ENCODE data around the gene STOML1.

STOML1 gene

DNA sequence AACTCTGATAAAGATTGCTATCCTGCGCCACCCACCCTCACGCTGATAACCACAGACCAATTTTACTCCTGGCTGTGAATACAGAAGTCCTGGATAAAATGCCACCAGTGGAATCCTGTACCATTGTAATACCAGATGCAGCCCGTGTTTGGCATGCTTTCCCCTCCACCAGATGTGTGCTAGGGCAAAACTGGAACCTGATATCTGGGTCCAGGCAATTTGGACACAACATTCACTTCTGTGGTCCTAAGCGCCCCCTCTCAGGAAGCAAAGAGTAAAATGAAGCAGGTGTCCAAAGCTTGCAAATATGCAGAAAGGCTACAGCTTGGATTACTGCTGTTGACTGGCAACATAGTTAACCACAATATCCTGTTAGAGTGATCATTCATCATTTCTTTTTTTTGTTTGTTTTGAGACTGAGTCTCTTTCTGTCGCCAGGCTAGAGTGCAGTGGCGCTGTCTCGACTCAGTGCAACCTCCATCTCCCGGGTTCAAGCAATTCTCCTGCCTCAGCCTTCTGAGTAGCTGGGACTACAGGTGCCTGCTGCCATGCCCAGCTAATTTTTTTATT, 33.0 kb downstream of the STOML1 start:
- DNase-seq, result no peak

DNA sequence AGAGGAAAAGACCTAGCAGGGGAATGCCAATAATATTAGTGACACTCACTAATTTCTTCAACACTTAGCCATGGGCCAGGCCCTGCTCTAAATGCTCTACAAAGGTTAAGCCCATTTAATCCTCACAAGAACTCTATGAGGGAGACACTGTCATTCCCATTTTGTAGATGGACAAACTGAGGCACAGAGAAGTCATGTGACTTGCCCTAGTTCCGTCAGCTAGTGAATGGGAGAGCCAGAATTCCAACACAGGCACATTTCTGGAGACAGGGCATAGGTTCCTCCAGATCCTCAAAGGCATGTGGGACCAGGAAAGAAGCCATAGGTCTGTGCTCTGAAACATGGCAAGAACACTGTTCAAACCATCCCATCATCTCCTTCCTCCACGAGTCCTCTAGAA, 34.3 kb downstream of the STOML1 start:
- no peak for DNase-seq

GRCh38 chr15:73957276-73957675, 34.8 kb downstream of the STOML1 start:
- no peak for DNase-seq

- DNase-seq, result no peak
Observed at GRCh38 chr15:73956743-73957135, 35.4 kb downstream of the STOML1 start.

- no peak for DNase-seq
Observed at GRCh38 chr15:73955861-73956742, 36.0 kb downstream of the STOML1 start.

GRCh38 chr15:73955326-73955725, 36.8 kb downstream of the STOML1 start:
- no peak for DNase-seq

DNA sequence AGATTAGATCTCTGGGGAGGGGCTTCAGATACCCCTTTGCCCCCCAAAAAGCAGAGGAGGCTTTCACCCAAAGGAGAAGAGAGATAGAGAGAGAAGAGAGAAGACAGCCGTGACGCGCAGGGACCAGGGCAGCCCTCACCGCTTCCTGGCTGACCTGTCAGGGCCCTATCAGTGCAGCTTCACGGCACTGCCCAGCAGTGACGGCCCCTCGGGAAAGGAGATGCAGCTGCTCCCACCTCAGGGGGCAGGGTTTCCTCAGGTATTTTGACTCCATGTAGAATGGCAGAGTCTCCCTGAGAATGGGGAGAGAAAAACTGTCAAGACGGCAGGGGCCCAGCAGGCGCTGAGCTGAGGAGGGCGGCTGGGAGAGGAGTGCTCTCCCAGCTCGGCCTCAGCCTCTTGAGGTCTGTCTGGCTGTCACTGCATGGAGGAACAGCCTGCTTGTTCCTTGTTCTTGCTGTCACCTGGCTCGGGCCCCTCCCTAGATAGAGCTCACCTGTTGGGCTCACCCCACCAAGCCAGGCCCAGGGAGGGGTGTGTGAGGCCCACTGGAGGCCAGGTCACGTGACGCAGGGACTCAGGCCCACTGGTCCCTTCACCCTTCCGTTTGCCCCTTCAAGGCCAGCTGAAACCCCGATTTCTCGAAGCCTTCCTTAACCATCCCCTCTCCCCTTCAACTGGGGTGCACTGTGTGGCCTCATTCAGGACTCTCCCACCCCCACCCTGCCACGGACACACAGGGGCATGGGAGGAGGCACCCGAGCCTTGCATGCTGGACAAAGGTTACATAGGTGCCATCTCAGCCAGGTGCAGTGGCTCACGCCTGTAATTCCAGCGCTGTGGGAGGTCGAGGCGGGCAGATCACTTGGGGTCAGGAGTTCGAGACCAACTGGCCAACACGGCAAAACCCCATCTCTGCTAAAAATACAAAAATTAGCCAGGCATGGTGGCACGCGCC, 37.6 kb downstream of the STOML1 start:
- no peak for DNase-seq

GRCh38 chr15:73952913-73953750, 39.0 kb downstream of the STOML1 start:
- no peak for DNase-seq

DNA sequence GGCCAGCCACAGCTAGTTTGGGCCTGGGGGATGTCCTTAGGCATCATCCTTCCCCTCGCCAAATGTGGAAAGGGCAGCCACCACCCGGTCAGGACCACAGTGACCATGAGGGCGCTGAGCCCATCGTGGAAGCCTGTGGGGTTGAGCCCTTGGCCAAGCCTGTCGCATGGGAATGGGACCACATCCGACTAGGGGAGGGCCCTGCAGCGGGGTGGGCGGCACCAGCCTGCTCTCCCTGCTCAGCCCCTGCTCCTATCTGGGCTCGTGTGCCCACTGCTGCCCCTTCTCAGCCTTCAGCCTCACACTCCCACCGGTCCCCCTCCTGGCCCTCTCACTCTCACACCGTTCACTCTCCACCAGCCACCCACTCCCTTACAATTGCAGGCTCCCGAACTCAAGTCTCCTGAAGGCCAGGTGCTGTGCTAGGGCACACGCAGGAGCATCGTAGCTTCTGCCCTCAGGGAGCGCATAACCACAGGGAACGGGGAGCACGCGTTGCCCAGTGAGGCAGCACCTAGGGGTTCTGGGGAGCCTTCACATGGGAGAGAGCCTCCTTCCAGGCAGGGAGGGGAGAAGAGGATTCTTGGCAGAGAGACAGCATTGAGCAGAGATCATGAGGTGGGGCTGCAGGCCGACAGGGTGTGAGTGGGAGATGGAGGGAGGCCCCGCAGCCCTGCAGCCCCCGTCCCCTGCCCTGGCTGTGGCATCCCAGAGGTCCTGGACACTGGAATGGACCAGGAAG, 39.8 kb downstream of the STOML1 start:
- no peak for DNase-seq

DNA sequence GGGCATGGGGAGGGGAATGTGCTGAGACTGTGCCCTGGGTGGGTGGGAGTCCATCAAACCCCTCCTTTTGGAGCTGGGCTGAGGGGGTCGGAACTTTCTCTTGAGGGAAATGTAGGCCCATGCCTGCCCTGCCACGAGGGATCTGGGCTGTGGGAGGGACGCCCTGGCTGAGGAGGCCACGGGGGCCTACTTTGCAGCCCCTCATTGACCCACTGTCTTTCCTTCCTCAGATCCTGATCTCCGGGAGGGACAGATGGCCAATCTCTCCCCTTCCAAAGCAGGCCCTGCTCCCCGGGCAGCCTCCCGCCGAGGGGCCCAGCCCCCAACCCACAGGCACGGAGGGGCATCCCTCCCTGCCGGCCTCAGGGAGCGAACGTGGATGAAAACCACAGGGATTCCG, 40.5 kb downstream of the STOML1 start:
- no peak for DNase-seq

GRCh38 chr15:73950831-73951561, 41.1 kb downstream of the STOML1 start:
- peak; percentile 70 for DNase-seq

DNA sequence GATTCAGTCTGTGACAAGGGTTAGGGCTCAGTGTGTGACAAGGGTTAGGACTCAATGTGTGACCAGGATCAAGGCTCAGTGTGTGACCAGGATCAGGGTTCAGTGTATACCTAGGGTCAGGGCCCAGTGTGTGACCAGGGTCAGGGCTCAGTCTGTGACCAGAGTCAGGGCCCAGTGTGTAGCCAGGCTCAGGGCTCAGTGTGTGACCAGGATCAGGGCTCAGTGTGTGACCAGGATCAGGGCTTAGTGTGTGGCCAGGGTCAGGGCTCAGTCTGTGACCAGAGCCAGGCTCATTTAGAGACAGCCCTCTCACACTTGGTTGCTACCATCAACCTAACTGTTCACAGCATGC, 41.6 kb downstream of the STOML1 start:
- DNase-seq, result no peak

DNA sequence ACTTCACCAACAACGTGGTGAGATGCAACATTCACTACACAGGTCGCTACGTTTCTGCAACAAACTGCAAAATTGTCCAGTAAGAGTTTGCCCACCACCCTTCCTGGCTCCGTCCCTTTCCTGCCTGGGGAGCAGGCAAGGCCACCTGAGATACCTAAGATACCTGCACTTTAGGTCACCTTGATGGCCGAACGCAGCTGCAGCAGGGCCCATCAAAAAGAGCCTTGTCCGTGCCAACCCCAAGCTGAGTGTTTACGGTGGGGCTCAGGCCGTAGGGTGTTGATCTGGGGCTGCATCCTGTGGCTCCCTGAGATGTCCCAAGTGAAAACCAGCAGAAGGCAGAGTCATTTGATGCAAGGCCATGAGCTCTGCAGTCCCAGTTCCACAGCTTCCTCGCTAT, 42.6 kb downstream of the STOML1 start:
- no peak for DNase-seq

DNA sequence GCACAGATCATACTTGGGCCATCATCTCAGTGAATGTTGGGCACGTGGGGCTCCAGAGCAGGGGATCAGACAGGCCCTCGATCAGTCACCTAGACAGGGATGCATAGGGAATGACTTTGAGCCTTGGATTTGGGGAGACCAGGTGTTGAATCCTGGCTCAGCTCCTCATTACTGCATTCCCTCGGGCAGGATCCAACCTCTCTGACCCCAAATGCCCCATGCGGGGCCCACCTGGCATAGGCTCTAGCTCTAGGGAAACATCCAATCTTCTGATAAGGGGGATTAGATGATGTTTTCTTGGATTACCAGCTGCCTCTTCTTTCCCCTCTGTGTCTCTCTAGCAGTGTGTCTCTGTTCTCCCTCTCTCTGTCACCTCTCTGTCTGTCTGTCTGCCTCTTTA, 43.1 kb downstream of the STOML1 start:
- no peak for DNase-seq

- DNase-seq, result no peak
Observed at GRCh38 chr15:73948396-73948795, 43.7 kb downstream of the STOML1 start.

GRCh38 chr15:73947651-73948050, 44.4 kb downstream of the STOML1 start:
- DNase-seq, result no peak

DNA sequence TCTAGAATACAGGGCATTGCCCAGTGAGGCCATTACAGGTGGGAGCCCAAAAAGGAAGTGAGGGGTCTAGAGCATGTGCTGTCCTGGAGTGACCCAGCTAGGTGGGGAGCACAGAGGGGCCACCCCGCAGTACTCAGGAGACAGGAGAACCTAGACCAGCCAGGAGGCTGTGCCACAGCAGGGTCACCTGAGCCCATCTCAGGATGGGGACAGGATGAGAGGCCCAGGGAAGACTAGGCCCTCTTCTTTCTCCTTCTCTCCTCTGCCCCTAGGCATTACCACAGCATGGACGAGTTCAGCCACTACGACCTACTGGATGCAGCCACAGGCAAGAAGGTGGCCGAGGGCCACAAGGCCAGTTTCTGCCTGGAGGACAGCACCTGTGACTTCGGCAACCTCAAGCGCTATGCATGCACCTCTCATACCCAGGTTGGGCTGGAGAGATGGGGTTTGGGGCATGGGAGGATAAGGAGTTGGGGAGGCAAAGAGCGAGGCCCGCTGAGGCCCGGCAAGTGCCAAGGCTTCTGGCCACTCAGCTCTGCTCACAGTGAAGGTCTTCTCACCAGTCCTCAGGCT, 45.2 kb downstream of the STOML1 start:
- DNase-seq, result no peak

- no peak for DNase-seq
Observed at GRCh38 chr15:73946046-73946721, 45.9 kb downstream of the STOML1 start.

DNA sequence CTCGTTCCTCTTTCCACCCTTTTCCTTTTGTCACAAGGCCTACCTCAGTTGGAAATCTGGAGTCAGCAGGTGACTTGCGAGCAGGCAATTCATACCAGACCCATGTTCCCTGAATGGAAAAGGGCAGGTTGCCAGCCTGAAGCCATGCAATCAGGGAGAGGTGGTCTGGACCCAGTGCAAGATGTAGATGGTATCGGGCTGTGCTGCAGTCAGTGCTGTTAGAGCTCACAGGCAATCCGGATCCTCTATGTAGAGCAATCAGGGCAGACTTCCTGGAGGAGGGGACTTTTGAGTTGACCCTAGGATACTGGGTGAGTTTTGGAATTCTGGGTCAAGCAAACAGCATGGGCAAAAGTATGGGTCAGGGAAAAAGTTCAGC, 47.0 kb downstream of the STOML1 start:
- DNase-seq, result no peak

Data from stimulated activated CD4-positive, alpha-beta T cell treated with anti-CD3 and anti-CD28 coated beads, Interleukin-4, amount 100 ng/mL, for 24 hours (primary cell).